T-helper 9 cell (primary cell): ENCODE measurements around the gene ALG3.

Experiments used
- DNase-seq: peaks from one replicate; pipeline ENCODE4 v3.0.0-alpha.2; 2020

Gene ALG3

DNA sequence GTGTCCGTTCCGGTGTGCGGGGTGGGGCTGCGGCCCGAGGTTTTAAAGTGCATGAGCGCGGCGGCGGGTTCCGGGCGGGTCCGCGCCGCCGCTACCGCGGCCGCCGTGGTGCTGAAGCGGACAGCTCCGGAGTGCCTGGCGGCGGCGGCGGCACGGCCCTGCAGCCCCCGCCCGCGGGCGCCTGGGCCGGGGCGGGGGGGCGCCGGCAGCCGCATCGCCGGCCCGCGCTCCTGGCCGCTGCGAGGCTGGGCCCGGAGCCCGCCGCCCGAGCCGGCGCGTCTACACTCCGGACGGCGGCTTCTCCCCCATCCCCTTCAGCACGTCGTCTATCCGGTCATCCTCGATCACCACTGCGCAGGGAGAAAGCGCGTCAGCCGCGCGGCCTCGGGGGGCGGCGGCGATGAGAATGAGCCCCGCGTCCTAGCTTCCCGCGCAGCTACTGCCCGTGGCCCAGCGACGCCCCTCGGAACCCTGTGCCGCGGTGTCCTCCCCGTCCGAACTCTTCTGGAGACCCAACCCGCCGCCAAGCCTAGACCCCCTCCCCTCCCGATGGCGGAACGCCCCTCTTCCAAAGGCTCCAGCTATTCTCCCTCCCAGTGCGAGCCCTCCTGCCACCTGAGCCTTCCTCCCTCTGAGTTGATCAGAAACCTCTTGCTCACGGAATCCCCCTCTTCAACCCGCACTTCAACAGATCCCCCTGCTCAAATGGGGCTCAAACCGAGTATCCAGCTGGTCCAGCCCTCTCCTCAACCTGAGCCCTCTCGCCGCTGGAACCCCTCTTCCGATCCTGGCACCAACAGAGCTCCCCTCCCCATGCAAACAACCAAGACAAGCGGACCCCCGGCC lies 11.3 kb upstream of the ALG3 start:
- DNase-seq: peak; percentile 44

DNA sequence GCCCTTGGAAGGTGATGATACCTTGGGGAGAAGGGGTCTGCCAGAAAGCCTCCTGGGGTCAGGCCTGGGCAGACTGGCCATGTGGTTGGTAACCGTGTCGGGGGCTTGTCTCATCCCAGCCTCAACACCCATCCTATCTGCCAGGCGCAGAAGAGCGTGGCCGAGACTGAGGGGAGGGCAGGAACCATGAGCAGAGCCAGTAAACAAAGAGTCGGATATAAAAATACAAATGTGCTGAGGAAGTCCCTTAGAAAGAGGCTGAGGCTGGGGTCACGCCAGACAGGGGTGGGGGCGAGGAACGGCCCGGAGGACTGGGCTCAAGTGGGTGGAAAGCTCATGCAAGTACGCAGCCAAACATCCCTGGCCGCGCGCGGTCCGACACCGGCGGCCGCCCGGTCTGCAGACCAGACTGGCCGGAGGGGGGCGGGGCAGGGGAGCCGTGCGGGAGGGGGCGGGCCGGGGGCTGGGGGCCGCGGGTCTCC lies 10.7 kb upstream of the ALG3 start:
- DNase-seq: no peak

- DNase-seq: no peak
These were observed 10.2 kb upstream of the ALG3 start for GRCh38 chr3:184258926-184259325.

DNA sequence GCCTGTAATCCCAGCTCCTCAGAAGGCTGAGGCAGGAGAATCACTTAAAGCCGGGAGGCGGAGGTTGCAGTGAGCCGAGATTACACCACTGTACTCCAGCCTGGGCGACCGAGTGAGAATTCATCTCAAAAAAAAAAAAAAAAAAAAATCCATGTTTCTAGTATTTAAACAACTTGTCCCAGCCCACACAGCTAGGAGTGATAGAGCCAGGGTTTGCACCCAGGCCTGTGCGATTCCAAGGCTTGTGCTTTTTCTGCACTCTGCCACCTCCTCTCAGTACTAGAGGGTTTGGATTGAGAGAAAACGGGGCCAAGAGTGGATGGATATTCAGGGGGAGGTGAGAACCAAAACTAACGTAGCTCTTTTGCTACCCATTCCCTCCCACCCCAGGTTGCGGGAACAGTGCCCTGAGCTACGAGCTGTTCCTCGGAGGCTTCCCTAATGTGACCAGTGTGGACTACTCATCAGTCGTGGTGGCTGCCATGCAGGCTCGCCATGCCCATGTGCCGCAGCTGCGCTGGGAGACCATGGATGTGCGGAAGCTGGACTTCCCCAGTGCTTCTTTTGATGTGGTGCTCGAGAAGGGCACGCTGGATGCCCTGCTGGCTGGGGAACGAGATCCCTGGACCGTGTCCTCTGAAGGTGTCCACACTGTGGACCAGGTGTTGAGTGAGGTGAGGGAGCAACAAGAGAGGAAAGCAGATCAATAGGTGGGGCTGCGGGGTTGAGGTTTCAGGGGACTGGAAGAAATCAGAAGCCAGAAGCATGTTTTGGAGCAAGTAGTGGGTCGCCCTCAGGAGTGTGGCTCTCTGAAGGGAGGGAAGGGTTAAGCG lies 8.5 kb upstream of the ALG3 start:
- no peak for DNase-seq

DNA sequence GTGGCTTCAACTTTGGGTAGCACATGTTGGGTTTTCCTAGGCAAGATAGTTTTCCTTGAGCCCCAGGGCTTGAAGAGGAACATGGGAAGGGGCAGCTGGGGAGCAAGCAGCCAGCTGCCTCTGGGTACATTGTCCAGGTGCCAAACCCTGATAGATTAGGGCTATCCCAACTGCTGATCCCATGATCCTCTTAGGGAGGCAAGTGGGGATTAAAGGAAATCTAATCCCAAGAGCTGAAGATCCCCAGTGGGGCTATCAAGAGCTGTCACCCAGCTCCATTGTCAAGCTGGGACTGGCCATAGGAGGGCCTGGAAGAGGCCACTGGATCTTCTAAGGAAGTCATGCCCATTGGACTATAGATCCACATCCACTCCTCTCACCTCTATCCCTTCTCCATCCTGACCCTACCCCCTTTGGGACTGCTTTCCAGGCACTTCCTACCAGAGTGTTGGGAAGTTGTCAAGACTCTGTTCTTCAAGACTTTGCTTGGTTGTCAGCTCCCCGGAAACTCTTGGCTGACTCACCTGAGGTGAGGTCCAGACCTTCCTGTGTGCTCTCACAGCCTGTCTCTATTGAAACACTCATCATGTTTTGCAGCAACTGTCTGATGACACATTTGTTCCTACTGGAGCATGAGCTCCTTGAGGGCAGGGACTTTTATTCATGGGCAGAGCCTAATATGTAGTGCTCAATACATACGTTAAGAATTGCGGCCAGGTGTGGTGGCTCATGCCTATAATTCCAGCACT lies 6.7 kb upstream of the ALG3 start:
- DNase-seq: no peak

DNA sequence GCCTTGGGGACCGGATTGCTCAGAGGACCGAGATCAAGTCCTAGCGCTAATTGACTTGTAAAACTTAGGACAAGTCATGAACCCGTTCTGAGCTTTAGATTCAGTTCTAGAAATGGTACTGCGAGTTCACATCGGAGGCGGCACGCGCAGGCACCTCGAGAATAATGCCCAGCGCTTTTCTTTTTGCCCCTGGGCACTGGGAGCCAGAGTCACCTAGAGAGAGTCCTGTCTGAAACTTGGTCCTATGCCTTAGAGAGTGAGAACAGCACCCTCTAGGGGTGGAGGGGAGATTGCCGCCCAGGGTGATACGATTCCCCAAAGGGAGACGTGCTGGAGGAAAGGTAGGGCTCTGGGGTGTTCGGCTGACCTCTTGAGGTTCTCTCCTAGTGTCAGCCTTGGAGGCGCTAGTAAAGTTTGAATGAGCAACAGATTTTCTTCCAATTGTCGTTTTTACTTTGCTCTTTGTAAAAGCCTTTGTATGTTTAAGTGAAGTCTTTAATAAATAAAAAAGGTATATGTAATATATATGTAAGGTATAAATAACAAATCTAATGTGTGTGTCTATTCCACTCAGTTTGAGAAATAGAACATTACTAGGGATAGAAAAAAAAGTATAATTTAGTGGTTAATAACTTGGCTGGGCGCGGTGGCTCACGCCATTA lies 1.5 kb upstream of the ALG3 start:
- DNase-seq: peak; percentile 84

DNA sequence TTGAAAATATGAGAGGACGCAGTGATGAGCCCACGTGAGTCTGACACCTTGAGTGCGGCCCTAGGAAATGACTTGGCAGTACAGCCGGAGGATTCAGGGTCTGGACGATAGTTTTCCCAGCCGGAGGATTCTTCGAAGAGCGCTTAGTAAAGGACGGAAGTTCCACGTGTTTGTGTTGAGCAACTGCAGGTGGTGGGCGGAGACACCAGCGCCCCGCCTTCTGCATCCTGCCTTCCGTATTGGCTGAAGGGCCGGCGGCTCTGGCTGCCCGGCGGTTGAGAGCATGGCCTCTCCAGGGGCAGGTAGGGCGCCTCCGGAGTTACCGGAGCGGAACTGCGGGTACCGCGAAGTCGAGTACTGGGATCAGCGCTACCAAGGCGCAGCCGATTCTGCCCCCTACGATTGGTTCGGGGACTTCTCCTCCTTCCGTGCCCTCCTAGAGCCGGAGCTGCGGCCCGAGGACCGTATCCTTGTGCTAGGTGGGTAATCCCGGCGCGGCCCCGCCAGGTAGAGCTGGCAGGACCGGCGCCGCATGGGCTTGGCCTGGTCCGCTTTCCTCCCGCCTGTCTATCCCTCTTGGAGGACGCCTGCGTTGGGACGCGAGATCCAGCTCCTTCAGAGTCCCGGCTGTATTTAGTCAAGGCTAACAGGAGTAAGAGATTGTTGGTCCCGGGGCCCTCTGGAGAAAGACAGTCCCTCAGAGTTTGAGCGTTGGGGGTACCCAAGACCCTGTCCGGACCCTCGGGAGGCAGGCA lies 827 bp upstream of the ALG3 start, which contains the start of gene EEF1AKMT4:
EEF1AKMT4 (plus strand) TSS at position 261 of the 755 bp plus-strand sequence; CDS start at position 284, 23 bp downstream.
- DNase-seq: peak; percentile 89

DNA sequence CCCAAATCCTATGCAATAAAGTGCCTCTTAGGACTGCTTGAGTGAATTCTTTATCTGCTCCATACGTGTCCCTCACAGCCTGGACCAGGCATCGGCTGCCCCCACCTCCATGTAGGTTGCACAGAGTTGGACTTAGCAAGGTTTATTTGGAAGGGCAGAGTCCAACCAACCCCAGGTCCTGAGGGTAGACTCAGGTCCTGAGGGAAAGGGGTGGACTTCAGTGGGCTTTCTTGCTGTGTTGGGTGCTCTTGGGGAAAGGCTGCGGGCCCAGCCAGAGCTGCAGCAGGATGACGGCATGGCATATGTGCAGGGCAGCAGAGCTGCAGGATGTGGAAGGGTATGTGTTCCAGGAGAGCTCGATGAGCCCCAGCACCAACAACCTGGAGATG lies 6.5 kb downstream of the ALG3 start:
- DNase-seq: no peak

DNA sequence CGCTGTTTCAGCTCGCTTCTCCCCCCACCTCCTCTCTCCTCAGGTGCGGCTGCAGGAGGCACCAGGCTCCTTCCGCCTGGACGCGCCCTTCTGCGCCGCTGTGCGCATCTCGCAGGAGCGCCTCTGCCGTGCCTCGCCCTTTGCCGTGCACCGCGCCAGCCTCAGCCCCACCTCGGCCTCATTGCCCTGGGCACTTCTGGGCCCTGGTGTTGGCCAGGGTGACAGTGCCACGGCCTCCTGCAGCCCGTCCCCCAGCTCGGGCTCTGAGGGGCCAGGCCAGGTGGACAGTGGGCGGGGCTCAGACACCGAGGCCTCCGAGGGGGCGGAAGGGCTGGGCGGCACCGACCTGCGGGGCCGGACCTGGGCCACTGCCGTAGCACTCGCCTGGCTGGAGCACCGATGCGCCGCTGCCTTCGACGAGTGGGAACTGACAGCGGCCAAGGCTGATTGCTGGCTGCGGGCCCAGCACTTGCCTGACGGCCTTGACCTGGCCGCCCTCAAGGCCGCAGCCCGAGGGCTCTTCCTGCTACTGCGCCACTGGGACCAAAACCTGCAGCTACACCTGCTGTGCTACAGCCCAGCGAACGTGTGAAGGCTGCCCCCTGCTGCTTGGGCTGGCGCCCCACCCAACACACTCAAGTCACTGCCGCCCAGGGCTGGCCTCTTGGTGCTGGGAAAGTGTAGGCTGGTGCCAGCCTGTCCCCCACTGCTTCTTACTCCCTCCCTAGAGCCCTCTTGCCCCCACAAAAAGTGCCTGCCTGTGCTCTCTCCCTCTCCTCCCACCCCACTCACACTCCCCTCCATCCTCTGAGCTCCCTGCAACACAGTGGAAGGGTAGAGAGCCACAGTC lies 7.1 kb downstream of the ALG3 start:
- DNase-seq: no peak

- no peak for DNase-seq
These were observed 7.7 kb downstream of the ALG3 start for GRCh38 chr3:184241141-184241446.

- no peak for DNase-seq
These were observed 8.2 kb downstream of the ALG3 start for GRCh38 chr3:184240384-184241140.

DNA sequence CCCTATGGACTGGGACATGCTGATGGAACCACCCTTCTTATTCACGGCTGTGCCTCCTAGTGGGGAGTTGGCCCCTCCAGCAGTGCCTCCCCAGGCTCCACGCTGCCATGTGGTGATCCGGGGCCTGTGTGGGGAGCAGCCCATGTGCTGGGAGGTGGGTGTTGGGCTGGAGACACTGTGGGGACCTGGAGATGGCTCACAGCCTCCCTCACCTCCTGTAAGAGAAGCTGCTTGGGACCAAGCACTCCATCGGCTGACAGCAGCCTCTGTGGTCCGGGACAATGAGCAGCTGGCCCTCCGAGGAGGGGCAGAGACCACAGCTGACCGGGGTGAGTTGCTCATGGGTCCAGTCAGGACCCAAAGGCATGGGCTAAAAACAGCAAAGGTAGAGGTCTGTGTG lies 9.1 kb downstream of the ALG3 start:
- DNase-seq: no peak

DNA sequence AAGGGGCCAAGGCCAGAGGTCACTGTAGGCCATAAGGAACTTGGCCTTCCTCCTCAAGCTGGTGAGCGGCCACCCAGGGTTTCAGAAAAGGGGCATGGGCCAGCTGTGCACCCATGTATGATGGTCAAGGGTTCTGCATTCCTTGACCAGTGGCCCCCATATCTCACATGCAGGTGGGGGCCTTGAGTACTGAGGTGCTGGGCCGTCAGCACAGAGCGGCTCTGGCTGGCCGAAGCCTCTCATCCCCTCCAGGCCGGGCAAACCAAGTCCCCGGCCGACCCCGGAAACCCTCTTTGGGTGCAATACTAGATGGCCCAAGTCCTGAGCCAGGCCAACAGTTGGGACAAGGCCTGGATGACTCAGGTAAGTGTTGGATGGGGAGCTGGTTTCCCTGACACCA lies 9.5 kb downstream of the ALG3 start:
- no peak for DNase-seq

DNA sequence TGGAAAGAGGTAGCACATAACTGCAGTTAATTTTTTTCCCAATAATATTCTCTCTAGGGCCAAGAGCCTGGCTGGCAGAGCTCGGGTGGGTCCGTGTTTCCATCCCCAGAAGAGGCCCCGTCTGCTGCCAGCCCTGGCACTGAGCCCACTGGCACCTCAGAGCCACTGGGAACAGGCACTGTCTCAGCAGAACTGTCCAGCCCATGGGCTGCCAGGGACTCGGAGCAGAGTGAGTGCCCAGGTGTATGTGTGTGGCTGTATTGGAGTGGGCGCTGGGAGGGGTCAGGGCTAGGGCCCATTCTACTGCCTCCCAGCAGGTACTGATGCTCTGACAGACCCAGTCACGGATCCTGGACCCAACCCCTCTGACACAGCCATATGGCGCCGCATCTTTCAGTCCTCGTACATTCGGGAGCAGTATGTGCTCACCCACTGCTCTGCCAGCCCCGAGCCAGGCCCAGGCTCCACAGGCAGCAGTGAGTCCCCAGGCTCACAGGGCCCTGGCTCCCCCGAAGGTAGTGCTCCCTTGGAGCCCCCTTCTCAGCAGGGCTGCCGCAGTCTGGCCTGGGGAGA lies 10.4 kb downstream of the ALG3 start:
- no peak for DNase-seq

DNA sequence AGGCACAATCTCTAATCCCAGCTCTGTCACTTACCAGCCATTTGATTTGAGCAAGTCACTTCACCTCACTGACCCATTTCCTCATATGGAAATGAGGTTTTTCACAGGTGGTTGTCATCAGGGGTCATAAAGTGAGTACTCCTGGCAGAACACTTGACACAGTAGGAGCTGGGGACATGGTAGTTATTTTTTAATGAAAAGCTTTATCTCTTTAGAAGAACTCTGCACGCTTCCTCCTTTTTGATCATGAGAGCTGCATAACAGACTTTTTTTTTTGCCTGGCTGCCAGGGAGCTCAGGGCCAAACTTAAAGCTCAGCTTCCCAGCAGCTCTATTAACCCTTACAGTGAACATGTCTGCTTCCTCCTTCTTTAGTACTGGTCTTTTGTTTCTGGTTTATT lies 11.0 kb downstream of the ALG3 start:
- no peak for DNase-seq

- no peak for DNase-seq
These were observed 11.6 kb downstream of the ALG3 start for GRCh38 chr3:184237211-184237610.

DNA sequence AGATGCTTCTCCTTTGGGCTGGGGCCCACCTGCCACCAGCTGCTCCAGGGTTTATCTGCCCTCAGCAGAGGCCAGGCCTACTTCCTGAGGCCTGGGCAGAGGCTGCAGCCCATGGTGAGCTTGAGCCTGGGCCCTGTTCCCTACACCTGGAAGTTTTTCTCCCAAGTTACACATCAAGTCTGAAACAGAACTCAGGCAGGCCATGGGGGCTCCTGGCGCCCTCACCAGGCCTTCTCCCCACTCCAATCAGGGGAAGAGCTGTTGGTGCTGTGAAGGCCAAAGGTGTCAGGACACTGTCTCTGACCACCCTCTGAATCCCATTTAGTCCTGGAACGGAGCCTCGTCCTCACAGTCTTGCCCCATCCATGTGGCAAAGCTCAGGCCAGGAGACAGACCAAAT lies 12.1 kb downstream of the ALG3 start:
- DNase-seq: no peak

GRCh38 chr3:184236033-184236410 lies 12.7 kb downstream of the ALG3 start:
- DNase-seq: no peak

GRCh38 chr3:184235381-184236032 lies 13.3 kb downstream of the ALG3 start:
- no peak for DNase-seq
